HepG2 (cell line): ENCODE data around the gene GPS1. TPM values are rescaled to one million over a fixed set of nuclear protein-coding genes. Genes with fewer than 3 reads are reported as not detected.

ENCODE experiments used
- ATF7 ChIP-seq, 2 experiments: fragments of 450-650 bp in 1 of 2; sonication (generic) in 1 of 2; formaldehyde crosslinking in 1 of 2; IDR thresholded peaks; 2 replicates each; pipeline versions ENCODE4 v1.4.0 to v1.6.1; 2016 to 2020; ENCODE audit warnings: antibody characterized with exemption in 1 of 2, mild to moderate bottlenecking in 1 of 2, missing genetic modification reagents in 1 of 2
- CEBPB ChIP-seq: IDR thresholded peaks from 2 replicates; pipeline ENCODE4 v1.6.1; 2011; ENCODE audit warnings: low read depth, low read length, improper control_type of control experiment, borderline replicate concordance
- CREBL2 ChIP-seq: sonication (generic); formaldehyde crosslinking; IDR thresholded peaks from 2 replicates; pipeline ENCODE4 v1.8.1; 2023; ENCODE audit warnings: missing genetic modification reagents, mild to moderate bottlenecking, borderline replicate concordance
- NFAT5 ChIP-seq: sonication (generic); formaldehyde crosslinking; IDR thresholded peaks from 2 replicates; pipeline ENCODE4 v1.4.0; 2020; ENCODE audit warnings: missing genetic modification reagents
- PAXIP1 ChIP-seq: sonication (generic); formaldehyde crosslinking; conservative IDR thresholded peaks from 2 replicates; pipeline ENCODE4 v1.4.0; 2020; ENCODE audit warnings: mild to moderate bottlenecking, missing genetic modification reagents, moderate library complexity
- TFAP4 ChIP-seq: sonication (generic); IDR thresholded peaks from 2 replicates; pipeline ENCODE4 v1.6.1; 2016; ENCODE audit warnings: low read depth, borderline replicate concordance
- ZMYM4 ChIP-seq: sonication (generic); formaldehyde crosslinking; IDR thresholded peaks from 2 replicates; pipeline ENCODE4 v1.8.1; 2023; ENCODE audit warnings: mild to moderate bottlenecking, missing genetic modification reagents
- ZNF17 ChIP-seq: sonication (generic); formaldehyde crosslinking; IDR thresholded peaks from 2 replicates; pipeline ENCODE4 v1.5.0; 2020; ENCODE audit warnings: mild to moderate bottlenecking, missing genetic modification reagents
- ZNF205 ChIP-seq: IDR thresholded peaks from 2 replicates; pipeline ENCODE4 v1.6.1; 2018; ENCODE audit warnings: missing biosample characterization, missing genetic modification reagents
- ZNF275 ChIP-seq: sonication (generic); formaldehyde crosslinking; IDR thresholded peaks from 2 replicates; pipeline ENCODE4 v1.8.0; 2022; ENCODE audit warnings: missing genetic modification reagents, mild to moderate bottlenecking, inconsistent platforms, borderline replicate concordance
- ZNF547 ChIP-seq: sonication (generic); formaldehyde crosslinking; IDR thresholded peaks from 2 replicates; pipeline ENCODE4 v1.5.1; 2020; ENCODE audit warnings: mild to moderate bottlenecking, missing genetic modification reagents
- ZNF550 ChIP-seq: sonication (generic); formaldehyde crosslinking; IDR thresholded peaks from 2 replicates; pipeline ENCODE4 v1.4.0; 2020; ENCODE audit warnings: mild to moderate bottlenecking, missing genetic modification reagents, borderline replicate concordance
- ZNF670 ChIP-seq: sonication (generic); formaldehyde crosslinking; IDR thresholded peaks from 2 replicates; pipeline ENCODE4 v1.8.0; 2022; ENCODE audit warnings: mild to moderate bottlenecking, missing genetic modification reagents, borderline replicate concordance
- ZNF766 ChIP-seq: sonication (generic); formaldehyde crosslinking; IDR thresholded peaks from 2 replicates; pipeline ENCODE4 v1.5.0; 2020; ENCODE audit warnings: missing genetic modification reagents, borderline replicate concordance
- ZNF782 ChIP-seq: sonication (generic); formaldehyde crosslinking; IDR thresholded peaks from 2 replicates; pipeline ENCODE4 v1.4.0; 2020; ENCODE audit warnings: missing genetic modification reagents, mild to moderate bottlenecking, borderline replicate concordance
- ZNF788 ChIP-seq: sonication (generic); formaldehyde crosslinking; IDR thresholded peaks from 2 replicates; pipeline ENCODE4 v1.5.0; 2020; ENCODE audit warnings: mild to moderate bottlenecking, missing genetic modification reagents, borderline replicate concordance
- polyA plus RNA-seq, 8 experiments: library from polyadenylated mRNA; depleted of rRNA in 3 of 8; stranded (reverse) in 7 of 8; unstranded in 1 of 8; fragments of >200 nt; fragmentation: Illumina TruSeq in 4 of 8; extraction: Trizol in 4 of 8; gene quantifications; 2 replicates each; pipeline versions ENCODE4 v1.2.1 to v1.2.3, GENCODE V29; 2011 to 2016; ENCODE audit warnings: low read depth in 4 of 8, missing spikeins in 1 of 8, mixed read lengths in 1 of 8; ENCODE audit not compliant: insufficient read depth in 1 of 8
- total RNA-seq, 5 experiments: library from RNA; depleted of rRNA; stranded (reverse); fragments of >200 nt; fragmentation: Illumina TruSeq; extraction: Trizol; gene quantifications; 2 replicates each; pipeline ENCODE4 v1.2.3, GENCODE V29; 2016; ENCODE audit warnings: low read depth in 1 of 5

The GPS1 gene
- total and polyA plus RNA-seq, 2 of the 13 experiments (the other 11 are each of a cell fraction or from before 2014, with no cell fraction given) = 124 to 128 TPM

- TF ChIP-seq TFAP4 = peak; percentile 88; the same call in 1 of the 2 replicates
- 0 out of 2 replicates have a peak, but pooled peaks have one; percentile 61 for TF ChIP-seq ZNF670 (CRISPR knock-in tag)
- TF ChIP-seq ZNF788 (CRISPR knock-in tag) = peak; percentile 89; the same call in 1 of the 2 replicates
- TF ChIP-seq ZNF205 (CRISPR knock-in tag) = peak; percentile 78
- TF ChIP-seq ZNF782 = peak; percentile 20; the same call in 1 of the 2 replicates
- peak; percentile 96 for TF ChIP-seq PAXIP1 (CRISPR knock-in tag)
- no peak for TF ChIP-seq NFAT5 (CRISPR knock-in tag)
- TF ChIP-seq ZNF17 = no peak
- TF ChIP-seq ATF7 (IDR thresholded peaks at IDR 0.05) = no peak
- TF ChIP-seq ATF7 (CRISPR knock-in tag; IDR thresholded peaks at IDR 0.05) = no peak
- 0 out of 2 replicates have a peak, but pooled peaks have one; percentile 49 for TF ChIP-seq ZMYM4 (CRISPR knock-in tag)
- no peak for TF ChIP-seq CREBL2 (CRISPR knock-in tag)
- TF ChIP-seq ZNF550 (CRISPR knock-in tag) = 0 out of 2 replicates have a peak, but pooled peaks have one; percentile 11
- no peak; the same call in 1 of the 2 replicates for TF ChIP-seq ZNF766 (CRISPR knock-in tag)
- no peak for TF ChIP-seq ZNF275 (CRISPR knock-in tag)
- peak; percentile 54; the same call in 1 of the 2 replicates for TF ChIP-seq ZNF547 (CRISPR knock-in tag)
- no peak for TF ChIP-seq CEBPB
These were observed 5.3 kb downstream of the GPS1 start (continued) for GRCh38 chr17:82056729-82057621.
